ENCODE data around the gene CTNNA2. TPM values are rescaled to one million over a fixed set of nuclear protein-coding genes. Genes with fewer than 3 reads are reported as not detected.

CTNNA2 gene
- total RNA-seq, 4 donors from 2014 or later = 0.19 TPM; not detected in 3

GRCh38 chr2:79715338-79715737 is 202.5 kb downstream of the CTNNA2 start:
- ATAC-seq (ENCODE audit: low FRiP score) (no peak), DNase-seq (ENCODE audit: low spot score) (no peak)
- TF ChIP-seq, protein P1, sequence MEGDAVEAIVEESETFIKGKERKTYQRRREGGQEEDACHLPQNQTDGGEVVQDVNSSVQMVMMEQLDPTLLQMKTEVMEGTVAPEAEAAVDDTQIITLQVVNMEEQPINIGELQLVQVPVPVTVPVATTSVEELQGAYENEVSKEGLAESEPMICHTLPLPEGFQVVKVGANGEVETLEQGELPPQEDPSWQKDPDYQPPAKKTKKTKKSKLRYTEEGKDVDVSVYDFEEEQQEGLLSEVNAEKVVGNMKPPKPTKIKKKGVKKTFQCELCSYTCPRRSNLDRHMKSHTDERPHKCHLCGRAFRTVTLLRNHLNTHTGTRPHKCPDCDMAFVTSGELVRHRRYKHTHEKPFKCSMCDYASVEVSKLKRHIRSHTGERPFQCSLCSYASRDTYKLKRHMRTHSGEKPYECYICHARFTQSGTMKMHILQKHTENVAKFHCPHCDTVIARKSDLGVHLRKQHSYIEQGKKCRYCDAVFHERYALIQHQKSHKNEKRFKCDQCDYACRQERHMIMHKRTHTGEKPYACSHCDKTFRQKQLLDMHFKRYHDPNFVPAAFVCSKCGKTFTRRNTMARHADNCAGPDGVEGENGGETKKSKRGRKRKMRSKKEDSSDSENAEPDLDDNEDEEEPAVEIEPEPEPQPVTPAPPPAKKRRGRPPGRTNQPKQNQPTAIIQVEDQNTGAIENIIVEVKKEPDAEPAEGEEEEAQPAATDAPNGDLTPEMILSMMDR (IDR thresholded peaks at IDR 0.05) = no peak

- TF ChIP-seq, protein P1 (IDR thresholded peaks at IDR 0.05) = no peak
- DNase-seq (ENCODE audit: low spot score) = no peak
Measured at GRCh38 chr2:79716266-79716665, 203.4 kb downstream of the CTNNA2 start.

GRCh38 chr2:79717364-79718007 is 204.6 kb downstream of the CTNNA2 start:
- no peak for DNase-seq (ENCODE audit: low spot score)
- ATAC-seq (ENCODE audit: low FRiP score) = no peak
- TF ChIP-seq, protein P1 (IDR thresholded peaks at IDR 0.05) = no peak

More at GRCh38 chr2:79716266-79716665, 203.4 kb downstream of the CTNNA2 start:
- ATAC-seq (ENCODE audit: low FRiP score) = no peak

- ATAC-seq (ENCODE audit: low FRiP score) = no peak
- TF ChIP-seq, protein P1 (IDR thresholded peaks at IDR 0.05) = no peak
- DNase-seq (ENCODE audit: low spot score) = no peak
Measured at GRCh38 chr2:79721061-79721460, 208.2 kb downstream of the CTNNA2 start.

- DNase-seq (ENCODE audit: low spot score) (no peak), ATAC-seq (ENCODE audit: low FRiP score) (no peak)
- TF ChIP-seq, protein P1 (IDR thresholded peaks at IDR 0.05) = no peak
Measured at GRCh38 chr2:79721966-79722365, 209.1 kb downstream of the CTNNA2 start.

- TF ChIP-seq, protein P1 (IDR thresholded peaks at IDR 0.05) = no peak
- DNase-seq (ENCODE audit: low spot score) (no peak), ATAC-seq (ENCODE audit: low FRiP score) (no peak)
Measured at GRCh38 chr2:79723830-79724229, 211.0 kb downstream of the CTNNA2 start.

DNA sequence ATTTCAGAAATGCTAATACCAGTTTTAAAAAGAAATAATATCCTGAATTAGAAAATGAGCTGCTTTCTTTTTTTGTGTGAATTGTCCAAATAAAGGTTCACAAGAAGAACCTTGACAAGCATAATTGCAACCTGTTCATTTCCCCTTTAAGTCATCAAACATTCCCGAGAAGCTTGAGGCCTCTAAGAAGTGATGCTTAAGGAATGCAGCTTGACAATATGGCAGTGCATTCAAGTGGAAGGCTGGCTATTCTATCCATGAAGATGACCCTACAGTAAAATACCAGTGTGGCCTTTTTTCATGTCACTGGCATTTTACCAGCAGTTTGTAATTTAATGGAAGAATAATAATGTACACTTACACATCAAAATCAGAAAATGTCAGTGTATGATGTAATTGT is 216.7 kb downstream of the CTNNA2 start:
- TF ChIP-seq, protein P1 (IDR thresholded peaks at IDR 0.05) = no peak
- DNase-seq (ENCODE audit: low spot score) (no peak), ATAC-seq (ENCODE audit: low FRiP score) (no peak)

All from omental fat pad (tissue), 4 donors.